Stimulated activated CD4-positive, alpha-beta T cell treated with anti-CD3 and anti-CD28 coated beads, Interleukin-12 subunit alpha, Interleukin-12 subunit beta, amount 100 ng/mL, for 24 hours (primary cell): ENCODE results near the gene COX6A1.

Experiments
- DNase-seq, 2 experiments: peaks; one replicate each; pipeline ENCODE4 v3.0.0-alpha.2; 2020; ENCODE audit warnings: low read depth in 2 of 2

Gene COX6A1

GRCh38 chr12:120437735-120438494 is at the start of gene COX6A1:
Gene COX6A1, plus strand, starts transcription at chr12:120438113. Its CDS starts 14 bp downstream, at chr12:120438127.
- DNase-seq, result peak; percentile 95 to 97

GRCh38 chr12:120388691-120389481 is 49.0 kb upstream of the COX6A1 start:
- no peak for DNase-seq

GRCh38 chr12:120390540-120391120 is 47.3 kb upstream of the COX6A1 start:
- DNase-seq, result no peak

GRCh38 chr12:120394483-120395367 is 43.2 kb upstream of the COX6A1 start:
- DNase-seq, result no peak

- no peak for DNase-seq
Observed at GRCh38 chr12:120397824-120398540, 39.9 kb upstream of the COX6A1 start.

GRCh38 chr12:120399531-120399930 is 38.4 kb upstream of the COX6A1 start:
- DNase-seq, result no peak

- no peak for DNase-seq
Observed at GRCh38 chr12:120402217-120402616, 35.7 kb upstream of the COX6A1 start.

GRCh38 chr12:120403869-120404268 is 34.0 kb upstream of the COX6A1 start:
- no peak for DNase-seq

GRCh38 chr12:120404271-120404670 is 33.6 kb upstream of the COX6A1 start:
- DNase-seq, result no peak

GRCh38 chr12:120406069-120406468 is 31.8 kb upstream of the COX6A1 start:
- DNase-seq, result no peak

GRCh38 chr12:120406553-120406952 is 31.4 kb upstream of the COX6A1 start:
- no peak for DNase-seq

GRCh38 chr12:120408771-120409170 is 29.1 kb upstream of the COX6A1 start:
- no peak for DNase-seq

- DNase-seq, result no peak
Observed at GRCh38 chr12:120412421-120412820, 25.5 kb upstream of the COX6A1 start.

- DNase-seq, result no peak
Observed at GRCh38 chr12:120413901-120414695, 23.8 kb upstream of the COX6A1 start.

GRCh38 chr12:120416490-120417216 is 21.3 kb upstream of the COX6A1 start:
- DNase-seq, result no peak

GRCh38 chr12:120417917-120418580 is 19.9 kb upstream of the COX6A1 start:
- DNase-seq, result no peak

- no peak for DNase-seq
Observed at GRCh38 chr12:120421701-120422100, 16.2 kb upstream of the COX6A1 start.

- no peak for DNase-seq
Observed at GRCh38 chr12:120422892-120423456, 14.9 kb upstream of the COX6A1 start.

GRCh38 chr12:120425797-120426196 is 12.1 kb upstream of the COX6A1 start:
- DNase-seq, result no peak
